Keratinocyte (primary cell): ENCODE data around the gene CRIM1.

Source experiments
- CTCF ChIP-seq, 3 experiments: IDR thresholded peaks in 1 of 3; conservative IDR thresholded peaks in 1 of 3; optimal IDR thresholded peaks in 1 of 3; 2 replicates in 2 of 3; 3 replicates in 1 of 3; pipeline versions ENCODE3 to v1.5.1; 2011; ENCODE audit warnings: low read length in 3 of 3, mild to moderate bottlenecking in 3 of 3, moderate library complexity in 2 of 3, control low read depth in 1 of 3, inconsistent platforms in 1 of 3; ENCODE audit not compliant: insufficient read depth in 2 of 3; ENCODE audit errors: extremely low read depth in 1 of 3
- EZH2 ChIP-seq: IDR thresholded peaks from one replicate; pipeline ENCODE4 v1.6.1; 2012; ENCODE audit warnings: inconsistent platforms, mild to moderate bottlenecking, low read length, moderate library complexity

- no peak for TF ChIP-seq CTCF (optimal IDR thresholded peaks at IDR 0.05 in 1 of 3, IDR thresholded peaks at IDR 0.05 in 1 of 3, conservative IDR thresholded peaks at IDR 0.05 in 1 of 3; ENCODE audit: extremely low read depth in 1 of 3, insufficient read depth in 2 of 3, low read length in 3 of 3)
- TF ChIP-seq EZH2, result no peak
Observed at GRCh38 chr2:36360834-36361233, 5.3 kb downstream of the CRIM1 start.
